Hepatic stellate cell (primary cell): ENCODE measurements around the gene MTHFS.
"Not testable (repeated sequence)": the region's sequence is repeated elsewhere in the genome, so short reads cannot be mapped to it uniquely, and the experiment has no call there.

Experiments
- DNase-seq: peaks from one replicate; pipeline ENCODE4 v3.0.0; 2011; ENCODE audit warnings: low spot score

The MTHFS gene

DNA sequence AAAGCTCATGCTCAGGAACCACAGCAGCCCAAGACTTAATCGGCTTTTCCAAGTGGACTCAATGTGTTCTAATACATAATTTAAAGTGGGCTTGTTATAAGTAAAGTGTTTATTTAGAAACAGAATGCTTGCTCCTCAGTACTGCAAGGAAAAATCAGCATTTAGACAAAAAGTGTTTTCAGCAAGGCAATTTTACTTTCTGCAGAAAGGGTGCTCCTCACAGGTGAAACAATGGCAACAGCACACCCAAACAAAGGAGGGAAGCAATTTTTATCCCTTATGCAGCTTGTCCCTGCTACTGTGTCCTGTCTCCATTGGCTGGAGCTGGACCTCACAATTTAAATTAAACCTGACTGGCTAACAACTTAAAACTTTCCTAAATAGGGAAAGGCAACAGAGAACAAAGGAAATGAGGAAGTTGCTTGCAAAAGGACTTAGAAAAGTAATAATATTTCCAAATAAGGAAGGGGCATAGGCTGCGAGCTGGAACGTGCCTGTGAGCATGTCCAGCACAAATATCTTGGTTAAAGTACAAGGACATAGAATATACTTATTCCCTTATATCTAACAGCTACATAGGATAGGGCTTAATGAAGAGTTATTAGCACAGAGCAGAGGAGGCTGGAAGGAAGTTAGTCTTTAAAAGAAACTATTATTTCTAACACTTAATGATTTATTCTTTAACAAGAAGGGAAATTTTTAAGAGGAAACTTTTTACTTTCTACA is 19.1 kb upstream of the MTHFS start:
- DNase-seq = not testable (repeated sequence)

DNA sequence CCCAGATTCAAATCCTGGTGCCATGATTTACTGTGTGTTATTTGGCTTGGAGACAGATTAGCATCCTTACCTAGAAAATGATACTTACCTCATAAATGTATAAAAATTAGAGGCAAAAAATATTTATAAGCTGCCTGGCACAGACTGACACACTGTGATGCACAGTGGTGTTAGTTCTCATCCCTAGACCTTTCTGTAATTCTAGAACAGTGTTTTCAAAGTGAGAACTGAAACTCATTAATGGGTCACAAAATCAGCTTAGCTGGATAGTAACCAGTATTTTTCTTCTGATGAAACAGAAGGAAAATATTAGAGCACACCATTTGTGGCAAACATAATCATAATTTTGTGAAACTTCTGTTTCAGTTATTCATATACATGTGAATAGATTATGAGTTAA is 17.9 kb upstream of the MTHFS start:
- DNase-seq = no peak

DNA sequence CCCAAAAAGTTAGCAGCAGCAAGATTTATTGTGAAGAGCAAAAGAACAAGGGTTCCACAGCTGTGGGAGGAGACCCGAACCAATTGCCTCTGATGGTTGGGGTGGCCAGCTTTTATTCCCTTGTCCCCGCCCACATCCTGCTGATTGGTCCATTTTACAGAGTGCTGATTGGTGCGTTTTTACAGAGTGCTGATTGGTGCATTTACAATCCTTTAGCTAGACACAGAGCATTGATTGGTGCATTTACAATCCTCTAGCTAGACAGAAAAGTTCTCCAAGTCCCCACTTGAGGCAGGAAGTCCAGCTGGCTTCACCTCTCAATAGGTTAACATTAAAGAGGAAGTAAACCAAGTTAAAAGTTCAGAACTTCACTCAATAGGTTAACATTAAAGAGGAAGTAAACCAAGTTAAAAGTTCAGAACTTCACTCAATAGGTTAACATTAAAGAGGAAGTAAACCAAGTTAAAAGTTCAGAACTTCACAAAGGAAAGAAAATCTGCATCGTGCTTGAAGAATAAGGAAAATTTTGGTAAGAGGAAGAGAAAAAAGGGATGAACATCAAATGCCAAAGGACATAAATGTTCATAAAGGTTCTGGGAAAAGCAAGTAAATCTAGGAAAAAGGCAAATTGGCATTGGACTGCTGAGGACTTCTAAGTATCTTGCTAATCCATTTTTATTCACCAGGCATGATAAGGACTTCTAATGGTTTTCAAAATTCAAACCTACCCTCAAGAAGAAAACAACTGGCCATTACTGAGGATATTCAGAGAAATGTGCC is 12.9 kb upstream of the MTHFS start:
- not testable (repeated sequence) for DNase-seq

DNA sequence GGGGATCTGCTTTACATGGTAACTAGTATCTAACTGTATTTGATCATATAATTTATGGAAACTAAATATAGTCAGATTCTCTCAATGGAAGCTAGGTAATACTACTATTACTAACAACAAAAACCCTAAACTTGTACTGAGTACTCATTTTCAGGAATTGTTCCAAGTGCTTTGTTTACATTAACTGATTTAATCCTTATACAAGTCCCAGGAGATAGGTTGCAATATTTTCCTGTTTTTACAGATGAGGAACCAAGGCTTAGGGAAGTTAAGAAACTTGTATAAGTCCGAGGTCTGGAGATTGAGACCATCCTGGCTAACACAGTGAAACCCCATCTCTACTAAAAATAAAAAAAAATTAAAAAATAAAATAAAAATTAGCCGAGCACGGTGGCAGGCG is 7.5 kb upstream of the MTHFS start:
- DNase-seq = no peak

DNA sequence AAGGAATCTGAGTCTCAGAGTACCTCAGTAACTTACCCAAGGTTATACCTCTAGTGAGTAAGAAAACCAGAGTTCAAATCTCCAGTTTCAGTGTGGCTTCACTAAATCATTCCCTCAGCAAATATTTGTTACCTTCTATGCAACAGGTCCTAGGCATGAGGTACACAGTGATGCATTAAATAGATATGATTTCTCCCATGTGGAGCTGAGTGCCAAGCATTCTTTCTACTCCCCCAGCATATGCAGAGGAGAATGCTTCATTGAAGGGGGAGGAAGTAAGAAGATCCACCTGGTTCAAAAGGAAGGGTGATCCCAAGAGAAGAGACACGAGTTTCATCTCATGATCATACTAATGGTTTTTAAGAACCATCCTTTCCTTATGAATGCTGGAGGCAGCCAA is 6.8 kb upstream of the MTHFS start:
- DNase-seq = no peak

DNA sequence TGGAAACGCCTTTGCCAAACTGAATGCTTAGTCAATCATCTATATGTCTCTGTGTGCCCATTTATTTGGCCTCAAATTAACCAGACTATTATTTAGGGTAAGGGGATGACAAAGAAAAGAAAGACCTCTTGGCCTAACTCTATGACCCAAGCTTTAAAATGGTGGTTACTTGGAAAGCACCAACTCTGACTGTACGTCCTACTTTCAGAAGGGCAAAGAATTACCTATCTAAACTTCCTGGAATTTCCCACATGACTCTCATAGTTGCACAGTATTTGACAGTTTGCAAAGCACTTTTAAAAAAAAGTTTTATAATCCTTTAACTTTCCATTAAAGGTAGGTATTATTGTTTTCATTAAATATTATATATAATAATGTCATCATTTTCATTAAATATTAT is 6.3 kb upstream of the MTHFS start:
- DNase-seq = no peak

DNA sequence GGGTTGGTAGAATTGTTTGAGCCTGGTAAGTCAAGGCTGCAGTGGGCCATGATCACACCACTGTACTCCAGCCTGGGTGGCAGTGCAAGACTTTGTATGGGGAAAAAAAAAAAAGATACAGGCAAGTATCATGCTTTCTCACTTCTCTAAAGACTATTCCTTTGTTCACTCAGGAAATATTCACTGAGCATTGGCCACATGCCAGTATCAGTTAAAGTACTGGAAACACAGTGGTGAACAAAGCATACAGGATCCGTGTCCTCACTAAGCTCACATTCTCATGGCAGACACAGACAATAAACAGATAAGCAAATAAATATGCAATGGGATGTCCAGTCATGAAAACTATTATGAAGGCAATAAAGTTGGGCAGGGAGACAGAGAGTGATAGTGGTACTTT is 5.1 kb upstream of the MTHFS start:
- no peak for DNase-seq

DNA sequence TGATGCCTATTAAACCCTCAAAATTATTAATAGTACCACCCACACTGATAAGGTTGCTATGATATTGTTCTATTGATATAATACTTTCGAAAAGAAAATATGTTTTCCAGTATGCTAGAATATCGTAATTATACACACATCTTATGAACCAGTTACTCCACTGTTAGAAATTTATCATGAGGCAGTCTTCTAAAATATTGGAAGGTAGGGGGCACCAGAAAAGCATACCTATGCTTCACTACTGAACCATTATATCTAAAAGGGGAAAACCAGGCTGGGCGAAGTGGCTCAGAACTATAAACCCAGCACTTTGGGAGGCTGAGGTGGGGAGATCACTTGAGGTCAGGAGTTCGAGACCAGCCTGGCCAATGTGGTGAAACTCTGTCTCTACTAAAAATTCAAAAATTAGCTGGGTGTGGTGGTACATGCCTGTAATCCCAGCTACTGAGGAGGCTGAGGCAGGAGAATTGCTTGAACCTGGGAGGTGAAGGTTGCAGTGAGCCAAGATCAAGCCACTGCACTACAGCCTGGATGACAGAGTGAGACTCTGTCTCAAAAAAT is 4.1 kb upstream of the MTHFS start:
- DNase-seq = not testable (repeated sequence)

DNA sequence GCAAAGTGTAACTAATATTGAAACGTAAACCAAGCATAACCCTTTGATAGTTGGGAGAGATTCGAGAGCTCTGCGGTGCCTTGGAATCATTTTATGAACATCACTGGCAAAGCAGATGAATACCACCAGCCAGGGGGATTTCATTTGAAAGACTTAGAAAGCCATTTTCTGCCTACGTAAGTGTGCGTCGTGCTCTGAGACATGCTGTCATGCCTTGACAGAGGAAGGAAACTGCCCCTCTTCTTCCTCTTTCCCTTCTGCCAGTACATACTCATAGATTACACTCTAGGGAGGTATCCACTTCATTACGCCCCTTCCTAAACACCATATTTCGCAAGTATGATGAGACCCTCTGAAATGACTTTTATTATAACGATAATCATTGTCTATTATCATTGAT is 3.3 kb upstream of the MTHFS start:
- DNase-seq = no peak

DNA sequence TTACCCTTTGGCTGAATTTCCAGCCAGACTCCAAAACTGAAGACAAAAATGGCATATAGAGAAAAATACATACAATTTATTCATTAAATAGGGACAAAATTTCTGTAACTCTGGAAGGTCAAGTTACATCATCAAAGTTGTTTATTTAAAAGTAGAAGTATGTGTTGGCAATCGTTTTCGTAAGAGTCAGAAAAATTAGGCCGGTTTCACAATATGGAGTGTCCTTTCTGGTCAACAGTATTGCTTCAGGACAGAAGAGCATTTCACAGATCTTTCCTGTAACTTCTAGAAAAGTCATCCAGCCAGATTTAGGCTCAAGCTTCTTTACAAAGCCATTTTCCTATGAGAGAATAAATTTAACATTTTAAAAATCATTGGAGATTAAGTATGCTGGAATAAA is 2.0 kb upstream of the MTHFS start:
- not testable (repeated sequence) for DNase-seq

DNA sequence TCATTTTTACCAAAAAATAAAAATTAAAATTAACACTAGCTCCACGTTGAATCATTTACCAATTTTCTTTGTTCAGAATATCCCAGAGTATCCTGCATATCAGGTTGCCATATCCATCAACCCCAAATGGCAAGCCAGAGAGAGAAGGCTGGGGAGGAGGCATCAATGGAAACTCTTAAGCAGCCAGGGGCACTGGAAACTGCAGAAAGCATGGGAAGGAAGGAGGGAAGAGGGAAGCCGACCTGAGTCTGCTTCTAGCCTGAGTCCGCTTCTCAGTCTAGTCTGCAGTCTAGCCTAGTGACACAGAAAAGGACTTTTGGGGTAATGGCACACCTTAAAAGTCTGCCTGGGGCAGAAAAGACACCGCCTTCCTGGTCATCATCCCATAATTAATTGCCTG is 1.6 kb upstream of the MTHFS start:
- DNase-seq = no peak

DNA sequence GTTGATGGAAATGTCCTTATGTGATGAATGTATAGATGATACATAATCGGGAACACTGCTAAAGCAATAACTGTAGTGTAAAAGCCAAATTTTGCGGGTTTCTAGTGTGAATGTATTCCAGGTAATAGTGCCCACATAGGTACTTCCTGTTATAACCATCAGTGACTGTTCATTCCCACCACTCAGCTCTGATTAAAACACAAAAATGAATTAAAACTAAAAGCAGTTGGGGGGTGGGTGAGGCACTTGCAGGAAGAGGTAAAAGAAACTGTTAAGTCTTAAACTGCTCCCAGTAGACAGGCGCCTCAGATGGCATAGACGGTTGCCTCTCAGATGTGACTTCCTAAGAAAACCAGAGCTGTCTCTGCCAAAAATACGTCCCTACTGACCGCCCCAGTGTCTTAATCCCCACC is 893 bp upstream of the MTHFS start:
- no peak for DNase-seq

DNA sequence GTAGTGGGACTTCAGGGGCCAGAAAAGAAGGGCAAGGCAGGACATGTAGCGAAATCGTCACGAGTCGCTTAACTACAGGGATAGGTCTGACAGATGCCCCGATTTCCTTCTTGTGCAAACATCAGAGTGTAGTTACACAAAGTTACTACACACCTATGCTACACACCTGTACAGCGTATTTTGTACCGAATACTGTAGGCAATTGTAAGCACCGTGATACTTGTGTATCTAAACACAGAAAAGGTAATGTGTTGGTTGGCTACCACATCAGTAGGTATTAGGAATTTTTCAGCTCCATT is 515 bp upstream of the MTHFS start:
- DNase-seq = no peak

DNA sequence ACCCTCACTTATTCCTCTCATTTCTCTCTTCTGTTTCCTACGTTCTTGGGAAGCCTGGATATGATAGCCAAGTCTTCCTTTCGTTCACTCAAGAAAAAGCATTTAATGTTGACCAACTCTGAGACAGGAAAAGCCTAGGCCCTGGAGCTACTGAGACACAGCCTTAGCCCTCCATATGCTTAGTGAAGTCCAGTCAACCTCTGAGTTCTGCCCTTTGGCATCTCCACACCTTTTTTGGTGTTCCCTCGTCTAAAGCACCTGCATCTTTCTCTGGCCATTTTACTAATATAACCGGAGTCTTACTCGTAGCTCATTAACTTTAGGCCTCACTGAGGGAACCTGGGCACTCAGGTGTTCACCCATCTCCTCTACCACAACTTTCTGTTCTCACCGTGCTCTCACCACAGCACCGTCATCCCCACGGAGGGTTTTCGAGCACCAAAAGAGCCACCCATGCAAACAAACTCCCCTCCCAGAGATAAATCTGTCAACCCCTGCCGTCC is 632 bp downstream of the MTHFS start:
- DNase-seq = no peak

DNA sequence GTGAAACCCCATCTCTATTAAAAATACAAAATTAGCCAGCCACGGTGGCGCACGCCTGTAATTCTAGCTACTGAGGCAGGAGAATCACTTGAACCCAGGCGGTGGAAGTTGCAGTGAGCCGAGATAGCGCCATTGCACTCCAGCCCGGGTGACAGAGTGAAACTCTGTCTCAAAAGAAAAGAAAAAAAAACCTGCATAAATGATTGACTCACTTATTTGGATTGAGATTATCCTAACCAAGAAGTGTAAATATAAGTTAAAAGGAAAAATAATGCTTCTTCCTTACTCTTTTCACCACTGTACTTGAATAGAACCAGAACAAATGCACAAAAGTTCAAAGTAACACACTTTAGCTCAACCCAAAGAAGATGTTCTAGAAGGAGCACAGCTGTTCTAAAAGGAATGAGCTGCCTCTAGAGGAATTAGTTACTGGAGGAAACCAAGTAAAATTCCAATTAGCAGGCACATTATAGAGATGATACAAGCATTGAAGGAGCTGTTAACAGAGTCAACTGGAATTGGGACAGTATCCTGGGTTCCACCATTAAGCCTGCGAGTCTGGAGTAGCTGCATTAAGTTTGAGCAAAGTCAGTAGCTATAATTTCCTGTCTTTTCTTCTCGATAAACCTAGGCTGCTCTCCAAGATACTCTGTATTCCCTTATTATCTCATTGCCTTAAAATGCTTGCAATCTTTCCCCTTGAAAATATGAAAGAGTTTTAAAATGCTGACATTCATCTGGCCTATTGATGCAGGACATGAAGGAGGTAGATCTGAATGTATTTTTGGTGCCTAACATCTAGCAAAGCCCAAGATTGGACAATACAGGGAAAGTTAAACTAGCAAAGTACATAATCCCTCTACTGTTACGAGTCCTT is 9.5 kb downstream of the MTHFS start:
- peak; percentile 4 for DNase-seq

DNA sequence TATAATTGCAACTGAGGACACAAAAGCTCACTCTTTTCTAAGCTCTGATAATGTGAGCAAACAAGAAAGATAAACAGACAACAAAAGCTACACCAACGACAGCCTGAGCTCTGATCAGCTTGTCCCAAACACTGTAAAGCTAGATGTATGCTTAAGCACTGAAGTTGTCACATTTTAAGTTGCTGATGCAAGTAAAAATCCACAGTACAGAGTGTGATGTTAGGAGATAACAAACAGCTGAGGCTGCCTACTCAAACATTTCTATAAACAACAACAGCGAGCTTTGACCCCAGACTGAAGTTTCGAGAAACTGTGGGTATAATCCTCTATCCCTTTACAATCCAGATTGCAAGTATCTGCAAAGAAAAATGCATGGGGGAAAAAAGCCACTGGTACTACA is 10.7 kb downstream of the MTHFS start:
- no peak for DNase-seq

DNA sequence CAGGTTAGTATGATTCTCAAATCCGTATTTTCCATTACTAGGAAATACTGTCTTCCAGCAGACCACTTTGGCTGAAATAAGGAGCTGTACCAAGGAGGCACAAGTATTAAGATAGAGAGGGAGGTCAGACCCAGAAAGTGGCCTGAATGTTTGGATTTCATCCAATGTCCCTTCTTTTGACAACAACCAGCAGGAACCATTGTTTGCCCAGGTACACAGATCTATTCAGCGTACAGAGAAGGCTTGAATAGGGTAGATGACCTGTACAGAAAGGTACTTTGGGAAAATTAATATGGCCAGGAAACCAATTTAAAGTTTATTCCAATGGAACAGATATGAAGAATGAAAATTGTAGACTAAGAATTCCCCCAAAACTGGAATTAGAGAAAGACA is 12.6 kb downstream of the MTHFS start:
- no peak for DNase-seq

DNA sequence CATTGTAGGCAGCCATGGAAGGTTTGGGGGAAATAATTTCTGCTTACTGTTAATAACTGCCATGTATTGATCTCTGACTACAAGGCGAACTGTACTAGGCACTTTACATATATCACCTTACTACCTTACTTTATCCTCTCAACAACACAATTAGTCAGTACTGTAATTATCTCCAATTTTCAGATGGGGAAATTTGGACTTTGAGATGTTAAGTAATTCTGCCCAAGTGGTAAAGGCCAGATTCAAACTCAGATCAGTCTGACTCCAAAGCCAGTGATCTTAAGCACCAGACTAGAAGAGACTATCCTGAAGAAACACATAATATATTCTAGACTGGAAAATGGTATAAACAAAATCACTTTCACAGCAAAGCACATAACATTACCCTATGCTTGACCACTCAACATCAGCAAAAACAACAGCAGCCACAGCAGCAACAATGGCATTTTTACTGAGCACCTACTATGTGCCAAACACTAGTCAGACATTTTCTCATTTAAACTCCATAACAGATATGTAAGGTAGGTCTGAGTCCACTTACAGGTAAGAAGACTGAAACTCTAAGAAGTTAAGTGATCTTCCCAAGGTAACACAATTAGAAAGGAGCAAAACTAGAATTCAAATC is 13.1 kb downstream of the MTHFS start:
- DNase-seq = no peak

DNA sequence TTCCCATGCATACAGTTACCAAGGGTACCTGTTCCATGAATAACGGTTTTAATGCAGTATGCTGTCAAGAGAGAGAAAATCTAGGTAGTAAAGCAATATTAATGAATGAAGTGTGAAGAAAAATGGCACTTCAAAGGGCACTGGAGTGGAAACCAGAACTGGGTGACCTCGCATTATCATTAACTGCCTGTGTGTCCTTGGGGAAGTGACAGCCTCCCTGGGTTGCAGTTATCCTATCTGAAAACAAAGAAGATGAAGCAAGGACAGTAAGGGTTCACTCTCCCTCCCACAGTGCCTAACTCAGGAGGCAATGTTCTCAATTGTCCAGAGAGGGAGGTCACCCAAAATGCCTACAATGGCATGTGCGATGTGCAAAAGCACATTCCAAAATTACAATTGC is 15.1 kb downstream of the MTHFS start:
- no peak for DNase-seq

DNA sequence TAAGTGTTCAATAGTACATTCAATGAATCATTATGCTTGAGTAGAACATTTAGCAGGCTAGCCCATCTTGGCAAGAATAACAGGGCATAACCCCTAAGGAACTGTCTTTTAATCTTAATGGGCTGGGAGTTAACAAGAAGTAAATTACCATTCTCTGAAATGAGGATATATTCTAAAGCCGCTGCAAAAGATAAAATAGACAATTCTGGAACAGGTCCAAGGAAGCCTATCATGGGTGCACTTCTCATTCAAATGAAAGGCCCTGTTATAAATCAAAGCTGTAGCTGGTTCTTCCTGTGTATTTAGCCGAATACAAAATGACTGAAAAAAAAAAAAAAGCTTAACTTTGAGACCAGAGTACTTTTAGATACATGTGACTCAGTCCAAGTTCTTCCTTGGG is 15.6 kb downstream of the MTHFS start:
- no peak for DNase-seq

DNA sequence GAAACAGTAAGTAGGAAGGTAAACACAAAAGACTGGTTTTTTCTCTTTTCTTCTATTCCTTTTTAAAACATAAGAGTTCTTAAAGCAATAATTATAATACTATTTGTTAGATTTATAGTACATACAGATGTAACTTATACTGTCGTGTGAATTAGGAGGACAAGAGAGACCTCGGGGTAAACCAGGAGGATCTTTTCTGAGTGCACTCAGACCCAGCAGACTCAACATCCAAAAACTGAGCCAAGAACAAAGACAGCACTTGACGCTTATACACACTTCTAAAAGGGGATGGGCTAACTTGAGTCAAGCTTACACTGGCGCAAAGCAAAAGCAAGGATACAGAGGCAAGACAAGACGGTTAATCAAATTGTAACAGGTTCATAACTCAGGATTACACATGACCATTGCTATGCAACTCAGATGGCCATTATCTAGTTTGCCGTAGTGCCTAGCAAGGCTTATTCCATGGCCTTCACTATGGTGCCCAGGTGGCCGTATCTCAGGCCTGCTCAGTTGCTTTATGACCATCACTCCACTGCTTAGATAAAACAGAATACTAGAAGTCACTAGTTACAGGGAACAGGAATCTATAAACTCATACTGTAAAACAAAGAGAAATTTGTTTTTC is 18.6 kb downstream of the MTHFS start:
- DNase-seq = no peak

DNA sequence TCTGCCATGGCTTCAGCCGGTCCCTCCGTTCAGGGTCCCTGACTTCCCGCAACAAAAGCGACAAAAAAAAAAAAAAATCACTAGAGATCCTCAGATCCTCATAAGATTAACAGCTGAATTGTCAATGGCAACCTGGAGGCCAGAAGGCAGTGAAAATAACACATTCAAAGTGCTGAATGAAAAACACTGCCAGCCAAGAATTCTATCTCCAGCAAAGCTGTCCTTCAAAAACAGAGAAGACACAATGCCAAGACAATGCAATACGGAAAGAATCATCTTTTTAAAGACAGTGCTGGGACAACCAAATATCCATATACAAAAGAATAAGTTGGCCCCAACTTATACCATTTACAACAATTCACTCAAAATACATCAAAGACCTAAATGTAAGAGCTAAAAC is 21.6 kb downstream of the MTHFS start:
- no peak for DNase-seq
